Osteocyte (in vitro differentiated cells): Measurements from ENCODE around the gene PPIF. TPM values are rescaled to one million over a fixed set of nuclear protein-coding genes. Genes with fewer than 3 reads are reported as not detected.

Experiments used
- DNase-seq: peaks from one replicate; pipeline ENCODE4 v3.0.0; 2021; ENCODE audit warnings: mixed read lengths; ENCODE audit not compliant: unreplicated experiment; ENCODE audit errors: extremely low spot score
- H3K27ac Mint-ChIP-seq: one replicate; pipeline ENCODE4 v1.8.0; 2021; ENCODE audit warnings: mild to moderate bottlenecking, mixed read lengths; ENCODE audit not compliant: unreplicated experiment
- H3K27me3 Mint-ChIP-seq: one replicate; pipeline ENCODE4 v1.8.0; 2021; ENCODE audit warnings: mixed read lengths; ENCODE audit not compliant: unreplicated experiment
- H3K36me3 Mint-ChIP-seq: one replicate; pipeline ENCODE4 v1.8.0; 2021; ENCODE audit warnings: mixed read lengths; ENCODE audit not compliant: unreplicated experiment
- H3K4me1 Mint-ChIP-seq: one replicate; pipeline ENCODE4 v1.8.0; 2021; ENCODE audit warnings: mixed read lengths; ENCODE audit not compliant: unreplicated experiment
- H3K4me3 Mint-ChIP-seq: one replicate; pipeline ENCODE4 v1.8.0; 2021; ENCODE audit warnings: mild to moderate bottlenecking, moderate library complexity, mixed read lengths; ENCODE audit not compliant: unreplicated experiment
- H3K9me3 Mint-ChIP-seq: one replicate; pipeline ENCODE4 v1.8.0; 2021; ENCODE audit warnings: mixed read lengths; ENCODE audit not compliant: unreplicated experiment
- CTCF ChIP-seq: fragments of 200-600 bp; sonication (generic); IDR thresholded peaks from 2 replicates; pipeline ENCODE4 v1.5.0; 2021; ENCODE audit warnings: antibody characterized with exemption, mild to moderate bottlenecking, moderate library complexity
- total RNA-seq: library from RNA; stranded (reverse); gene quantifications from 2 replicates; pipeline ENCODE4 v1.2.1, GENCODE V29; 2021

PPIF gene
- total RNA-seq, 1 donor from 2014 or later = 17.0 TPM

DNA sequence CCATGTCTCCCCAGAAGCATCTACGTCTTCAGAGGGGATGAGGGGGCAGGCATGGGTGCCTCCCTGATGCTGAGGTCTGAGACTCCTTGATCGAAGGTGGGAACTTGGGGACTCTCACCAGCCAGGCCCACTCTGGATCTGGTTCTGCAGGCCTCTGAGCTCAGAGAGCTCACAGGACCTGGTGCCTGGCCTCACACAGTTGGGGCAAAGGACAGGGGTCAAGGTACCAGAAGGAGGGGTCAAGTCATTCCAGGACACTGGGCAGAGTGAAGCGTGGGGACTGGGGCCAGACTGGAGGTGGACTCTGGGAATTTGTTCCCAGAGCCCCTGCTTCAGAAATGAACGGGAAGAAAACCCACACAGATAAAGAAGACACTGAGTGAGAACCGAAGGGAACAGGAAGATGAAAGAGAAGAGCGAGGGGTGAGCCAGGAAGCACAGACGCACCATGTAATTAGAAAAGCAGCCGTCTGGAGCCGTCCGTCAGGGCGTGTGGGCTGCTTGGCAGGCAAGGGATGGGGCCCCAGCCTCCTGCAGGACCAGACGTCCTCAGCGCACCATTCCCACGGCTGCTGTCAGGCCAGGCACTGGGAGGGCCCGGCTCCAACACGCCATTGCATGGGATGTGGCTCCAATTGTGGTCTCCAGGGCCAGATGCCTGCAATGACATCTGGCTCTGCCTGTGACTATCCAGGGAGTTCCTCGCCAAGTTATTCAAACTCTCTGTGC is 50.5 kb downstream of the PPIF start:
- Mint-ChIP-seq H3K27ac (peak overlapping the region; percentile 98), H3K27me3 (no peaks in the 10 kb centered on the region), H3K36me3 (peaks cover 40% of the 10 kb centered on the region), H3K4me1 (peaks cover 64% of the 10 kb centered on the region), H3K9me3 (no peaks in the 10 kb centered on the region), H3K4me3 (no peak overlapping the region)
- no peak for TF ChIP-seq CTCF
- DNase-seq = no peak

DNA sequence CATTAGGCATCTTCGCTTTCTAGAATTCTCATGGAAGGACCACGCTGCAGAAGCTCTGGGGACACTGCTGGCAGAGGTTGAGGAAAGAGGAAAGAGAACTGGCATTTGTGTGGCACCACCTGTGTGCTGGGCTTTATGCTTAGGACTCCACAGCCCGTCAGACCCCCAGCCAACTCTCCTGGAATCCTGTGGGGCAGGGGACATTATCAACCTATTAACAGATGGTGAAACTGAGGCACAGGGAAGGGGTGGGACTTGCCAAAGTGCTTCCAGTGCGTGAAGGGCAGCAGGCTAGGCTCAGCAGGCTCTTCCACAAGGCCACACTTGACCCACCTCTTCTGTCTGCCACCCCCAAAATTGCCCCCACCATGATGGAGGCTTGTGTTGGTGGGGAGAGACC is 51.4 kb downstream of the PPIF start:
- Mint-ChIP-seq H3K27ac (peak overlapping the region; percentile 98), H3K4me3 (no peak overlapping the region), H3K36me3 (peaks cover 33% of the 10 kb centered on the region), H3K4me1 (peaks cover 73% of the 10 kb centered on the region), H3K9me3 (no peaks in the 10 kb centered on the region), H3K27me3 (no peaks in the 10 kb centered on the region)
- no peak for TF ChIP-seq CTCF
- no peak for DNase-seq

DNA sequence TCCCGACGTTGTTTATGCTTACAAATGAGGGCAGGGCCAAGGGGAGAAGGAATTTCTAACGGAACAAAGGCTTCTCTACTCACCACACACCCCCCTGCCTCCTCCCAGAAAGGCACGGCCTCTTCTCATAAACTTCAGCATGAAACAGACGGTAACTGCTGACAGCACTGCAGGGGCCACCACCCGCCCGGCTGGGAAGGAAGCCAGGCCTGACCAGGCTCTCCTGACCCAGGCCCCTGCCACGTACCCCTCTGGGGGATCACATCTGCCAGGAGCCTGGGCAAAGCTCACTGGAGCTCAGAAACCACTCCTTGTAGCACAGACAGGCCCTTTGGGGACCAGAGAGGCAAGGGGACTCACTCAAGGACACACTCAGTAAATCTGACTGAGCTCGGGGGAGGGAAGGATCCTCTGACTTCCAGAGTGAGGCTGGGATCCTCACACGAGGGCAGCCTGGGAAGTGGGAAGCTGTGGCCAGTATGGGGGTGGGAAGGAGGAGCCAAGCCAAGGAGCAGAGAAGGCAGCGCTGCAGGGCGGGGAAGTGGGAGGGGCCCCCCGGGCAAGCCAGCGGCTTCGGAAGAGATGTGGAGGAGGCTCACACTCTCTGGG is 52.1 kb downstream of the PPIF start:
- Mint-ChIP-seq H3K9me3 (no peaks in the 10 kb centered on the region), H3K36me3 (peaks cover 26% of the 10 kb centered on the region), H3K4me1 (peaks cover 80% of the 10 kb centered on the region), H3K4me3 (peak overlapping the region; percentile 40), H3K27me3 (no peaks in the 10 kb centered on the region), H3K27ac (peak overlapping the region; percentile 98)
- no peak for TF ChIP-seq CTCF
- DNase-seq = peak; percentile 94

DNA sequence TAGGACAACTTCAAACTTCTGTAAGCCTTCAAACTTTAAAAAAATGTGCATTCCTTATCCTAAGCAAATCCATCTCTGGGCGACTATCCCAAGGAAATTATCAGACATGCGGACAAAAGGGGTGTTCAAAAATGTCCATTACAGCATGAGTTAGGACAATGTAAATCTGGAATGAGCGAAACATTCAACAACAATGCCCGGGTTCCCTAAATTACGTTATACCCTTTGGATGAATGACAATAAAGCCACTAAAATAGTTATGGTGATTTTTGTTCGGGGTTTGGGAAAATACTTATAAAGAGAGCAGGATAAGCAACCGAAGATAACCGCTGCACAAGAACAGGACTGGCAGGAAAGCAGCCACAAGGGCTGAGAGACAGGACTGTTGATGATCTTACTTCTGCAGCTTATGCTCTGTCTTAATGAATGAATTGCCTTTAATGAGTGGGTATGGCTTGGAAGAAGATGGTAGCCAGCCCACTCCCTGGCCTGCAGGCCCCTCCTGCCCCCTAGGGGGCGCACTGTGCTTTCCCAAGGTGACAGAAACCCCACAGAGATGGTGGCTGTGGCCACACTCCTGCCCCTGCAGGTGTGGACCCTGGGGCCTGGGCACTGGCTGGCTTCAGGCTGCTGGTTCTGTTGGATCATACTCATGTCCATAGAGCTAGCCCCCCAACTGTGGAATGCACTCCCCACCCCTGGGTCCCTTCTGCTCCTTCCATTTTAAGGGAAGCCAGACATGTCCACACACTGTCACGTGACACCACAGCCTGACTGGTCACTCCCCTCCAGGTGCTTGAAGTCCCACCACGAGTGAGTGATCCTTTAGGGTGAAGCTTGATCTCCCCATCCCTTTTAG is 53.1 kb downstream of the PPIF start:
- peak overlapping the region; percentile 98 for H3K27ac Mint-ChIP-seq
- no peak for DNase-seq
- no peaks in the 10 kb centered on the region for H3K27me3 Mint-ChIP-seq
- H3K9me3 Mint-ChIP-seq = no peaks in the 10 kb centered on the region
- peak; percentile 69 for TF ChIP-seq CTCF
- peaks cover 17% of the 10 kb centered on the region for H3K36me3 Mint-ChIP-seq
- peaks cover 91% of the 10 kb centered on the region for H3K4me1 Mint-ChIP-seq
- H3K4me3 Mint-ChIP-seq = no peak overlapping the region
